IMR-90 (cell line): Measurements from ENCODE around the gene CDH23.

ENCODE experiments used
- BHLHE40 ChIP-seq: fragments of 150-350 bp; IDR thresholded peaks from 2 replicates; pipeline ENCODE4 v1.6.1; 2016; ENCODE audit warnings: mild to moderate bottlenecking, low read depth, low read length
- CEBPB ChIP-seq: IDR thresholded peaks from 2 replicates; pipeline ENCODE4 v1.6.1; 2012; ENCODE audit warnings: low read depth, low read length, improper control_type of control experiment
- CHD1 ChIP-seq: IDR thresholded peaks from 2 replicates; pipeline ENCODE4 v1.6.1; 2012; ENCODE audit warnings: low read depth, low read length, improper control_type of control experiment
- ELK1 ChIP-seq: fragments of 150-350 bp; IDR thresholded peaks from 2 replicates; pipeline ENCODE4 v1.6.1; 2016; ENCODE audit warnings: low read depth, mild to moderate bottlenecking, low read length, moderate library complexity, borderline replicate concordance
- FOS ChIP-seq: fragments of 150-350 bp; IDR thresholded peaks from 2 replicates; pipeline ENCODE4 v1.6.1; 2016; ENCODE audit warnings: low read depth, low read length
- MAFK ChIP-seq: IDR thresholded peaks from 2 replicates; pipeline ENCODE4 v1.6.1; 2012; ENCODE audit warnings: low read depth, low read length, improper control_type of control experiment
- MXI1 ChIP-seq: IDR thresholded peaks from 2 replicates; pipeline ENCODE4 v1.6.1; 2012; ENCODE audit warnings: low read depth, mild to moderate bottlenecking, low read length, moderate library complexity, borderline replicate concordance
- POLR2A ChIP-seq: IDR thresholded peaks from 2 replicates; pipeline ENCODE4 v1.6.1; 2012; ENCODE audit warnings: mild to moderate bottlenecking, low read depth, low read length
- RCOR1 ChIP-seq: IDR thresholded peaks from 2 replicates; pipeline ENCODE4 v1.6.1; 2012; ENCODE audit warnings: mild to moderate bottlenecking, low read length, improper control_type of control experiment; ENCODE audit not compliant: insufficient replicate concordance
- RFX5 ChIP-seq: IDR thresholded peaks from 2 replicates; pipeline ENCODE4 v1.8.0; 2012; ENCODE audit warnings: low read depth, mild to moderate bottlenecking, low read length, moderate library complexity
- USF2 ChIP-seq: fragments of 150-350 bp; IDR thresholded peaks from 2 replicates; pipeline ENCODE4 v1.6.1; 2017; ENCODE audit warnings: mild to moderate bottlenecking, antibody characterized with exemption, low read length, low read depth
- TF ChIP-seq, protein P1 (sequence below): conservative IDR thresholded peaks from 2 replicates; pipeline ENCODE4 v1.5.1; 2012; ENCODE audit warnings: mild to moderate bottlenecking, low read depth, low read length, improper control_type of control experiment

DNA sequence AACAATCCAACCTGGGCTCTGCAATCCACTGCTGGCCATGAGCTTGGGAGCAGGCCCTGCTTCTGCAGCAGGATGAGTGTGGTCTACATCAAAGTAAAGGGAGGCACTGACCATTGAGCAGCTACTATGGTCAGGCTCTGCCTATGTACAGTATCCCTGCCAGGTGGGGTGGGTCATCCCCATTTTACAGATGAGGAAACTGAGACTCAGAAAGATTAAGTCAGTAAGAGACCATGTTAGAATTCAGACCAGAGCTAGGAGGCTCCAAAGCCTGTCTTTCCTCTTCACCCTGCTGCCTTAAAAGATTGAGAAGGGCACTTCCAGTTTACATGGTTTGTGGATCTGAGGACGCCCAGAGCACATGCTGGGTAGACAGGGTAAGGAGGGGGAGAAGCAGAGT lies 27.1 kb upstream of the CDH23 start:
- TF ChIP-seq, protein P1, sequence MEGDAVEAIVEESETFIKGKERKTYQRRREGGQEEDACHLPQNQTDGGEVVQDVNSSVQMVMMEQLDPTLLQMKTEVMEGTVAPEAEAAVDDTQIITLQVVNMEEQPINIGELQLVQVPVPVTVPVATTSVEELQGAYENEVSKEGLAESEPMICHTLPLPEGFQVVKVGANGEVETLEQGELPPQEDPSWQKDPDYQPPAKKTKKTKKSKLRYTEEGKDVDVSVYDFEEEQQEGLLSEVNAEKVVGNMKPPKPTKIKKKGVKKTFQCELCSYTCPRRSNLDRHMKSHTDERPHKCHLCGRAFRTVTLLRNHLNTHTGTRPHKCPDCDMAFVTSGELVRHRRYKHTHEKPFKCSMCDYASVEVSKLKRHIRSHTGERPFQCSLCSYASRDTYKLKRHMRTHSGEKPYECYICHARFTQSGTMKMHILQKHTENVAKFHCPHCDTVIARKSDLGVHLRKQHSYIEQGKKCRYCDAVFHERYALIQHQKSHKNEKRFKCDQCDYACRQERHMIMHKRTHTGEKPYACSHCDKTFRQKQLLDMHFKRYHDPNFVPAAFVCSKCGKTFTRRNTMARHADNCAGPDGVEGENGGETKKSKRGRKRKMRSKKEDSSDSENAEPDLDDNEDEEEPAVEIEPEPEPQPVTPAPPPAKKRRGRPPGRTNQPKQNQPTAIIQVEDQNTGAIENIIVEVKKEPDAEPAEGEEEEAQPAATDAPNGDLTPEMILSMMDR: no peak
- TF ChIP-seq FOS (no peak), BHLHE40 (no peak), POLR2A (no peak), MAFK (no peak), USF2 (no peak), RFX5 (no peak), ELK1 (no peak), CEBPB (no peak), RCOR1 (no peak), CHD1 (no peak), MXI1 (no peak)
